Ascending aorta (tissue), 2 donors: ENCODE results near the gene GPR17. TPM values are rescaled to one million over a fixed set of nuclear protein-coding genes. Genes with fewer than 3 reads are reported as not detected.

ENCODE experiments used
- DNase-seq, 2 donors: peaks; one replicate each; pipeline ENCODE4 v3.0.0-alpha.2; 2019; ENCODE audit warnings: low spot score in 2 of 2
- H3K27ac ChIP-seq, 2 donors: fragments of 200-600 bp; sonication (generic); one replicate each; pipeline ENCODE4 v1.5.1; 2016 to 2017; ENCODE audit warnings: mild to moderate bottlenecking in 1 of 2
- H3K27me3 ChIP-seq: fragments of 200-600 bp; sonication (generic); one replicate; pipeline ENCODE4 v1.5.1; 2017
- H3K36me3 ChIP-seq, 2 donors: fragments of 200-600 bp; sonication (generic); one replicate each; pipeline ENCODE4 v1.5.1; 2016
- H3K4me1 ChIP-seq, 2 donors: fragments of 200-600 bp; sonication (generic); one replicate each; pipeline ENCODE4 v1.5.1; 2016 to 2017; ENCODE audit warnings: mild to moderate bottlenecking in 1 of 2
- H3K4me3 ChIP-seq, 2 donors: fragments of 200-600 bp; sonication (generic); one replicate each; pipeline ENCODE4 v1.5.1; 2016 to 2017; ENCODE audit warnings: mild to moderate bottlenecking in 1 of 2
- H3K9me3 ChIP-seq, 2 donors: fragments of 200-600 bp; sonication (generic); one replicate each; pipeline ENCODE4 v1.5.1; 2016
- CTCF ChIP-seq, 3 experiments: fragments of 200-600 bp in 2 of 3; fragments of 450-650 bp in 1 of 3; sonication (generic) in 2 of 3; IDR thresholded peaks; one replicate each; pipeline ENCODE4 v1.5.1; 2016 to 2019; ENCODE audit warnings: antibody characterized with exemption in 3 of 3, mild to moderate bottlenecking in 1 of 3, moderate library complexity in 1 of 3
- intact Hi-C: fragments of 100-400 bp; cut with DNase I; formaldehyde crosslinking; loops from one replicate; pipeline ENCODE4 v1.15.1; 2023
- total RNA-seq: library from RNA; depleted of rRNA; stranded (reverse); fragments of >200 nt; gene quantifications from one replicate; pipeline ENCODE4 v1.1.0, GENCODE V29; 2016

GPR17 gene
- total RNA-seq, 1 donor from 2014 or later = not detected

GRCh38 chr2:127697482-127698180, 51.7 kb downstream of the GPR17 start:
- Histone ChIP-seq H3K9me3 (no peaks in the 10 kb centered on the region), H3K4me3 (no peak overlapping the region), H3K27ac (no peak overlapping the region), H3K27me3 (no peaks in the 10 kb centered on the region), H3K36me3 (no peaks in the 10 kb centered on the region), H3K4me1 (peaks cover 0 to 7% of the 10 kb centered on the region in 2 donors)
- TF ChIP-seq CTCF (IDR thresholded peaks at IDR 0.05) = no peak
- intact Hi-C loops = loop anchor here (10.0 kb wide), 1 partner anchor 283 kb away; the partner anchor contains the start of gene PROC
- peak in 1 of 2 donors; percentile 57 for DNase-seq

- Histone ChIP-seq H3K27me3 (no peaks in the 10 kb centered on the region), H3K36me3 (no peaks in the 10 kb centered on the region), H3K4me1 (peaks cover 0 to 15% of the 10 kb centered on the region in 2 donors), H3K9me3 (no peaks in the 10 kb centered on the region), H3K4me3 (no peak overlapping the region), H3K27ac (no peak overlapping the region)
- TF ChIP-seq CTCF (IDR thresholded peaks at IDR 0.05) = no peak
- intact Hi-C loops = loop anchor here (10.0 kb wide), 1 partner anchor 284 kb away; the partner anchor contains the start of gene PROC
- DNase-seq = peak in 1 of 2 donors; percentile 63
Measured at GRCh38 chr2:127698553-127699355, 52.8 kb downstream of the GPR17 start.

GRCh38 chr2:127700527-127701192, 54.7 kb downstream of the GPR17 start:
- TF ChIP-seq CTCF (IDR thresholded peaks at IDR 0.05) = no peak
- Histone ChIP-seq H3K27ac (peak overlapping the region; percentile 90 to 93), H3K27me3 (no peaks in the 10 kb centered on the region), H3K36me3 (peaks cover 0 to under 1% of the 10 kb centered on the region in 2 donors), H3K9me3 (no peaks in the 10 kb centered on the region), H3K4me1 (peaks cover 0 to 26% of the 10 kb centered on the region in 2 donors), H3K4me3 (peak overlapping the region; percentile 81 to 86)
- intact Hi-C loops = loop anchor here (2.0 to 5.0 kb wide), 3 partner anchors 108 to 192 kb away; partner anchors contain the start of gene IWS1
- DNase-seq = peak; percentile 40 to 75

- Histone ChIP-seq H3K9me3 (no peaks in the 10 kb centered on the region), H3K36me3 (peaks cover 5 to 6% of the 10 kb centered on the region in 2 donors), H3K4me1 (peaks cover 0 to 22% of the 10 kb centered on the region in 2 donors), H3K4me3 (peak within 1 kb of the TSS; percentile 81 to 86), H3K27me3 (no peaks in the 10 kb centered on the region), H3K27ac (peak within 1 kb of the TSS; percentile 90 to 93)
- no peak for TF ChIP-seq CTCF (IDR thresholded peaks at IDR 0.05)
- DNase-seq = peak; percentile 52 to 95
- intact Hi-C loops = loop anchor here (2.0 to 5.0 kb wide), 3 partner anchors 109 to 192 kb away; partner anchors contain the start of gene IWS1
Measured at GRCh38 chr2:127701193-127701650, 55.3 kb downstream of the GPR17 start, which contains the start of gene SFT2D3. SFT2D3 (plus strand) TSS chr2:127701497; CDS start chr2:127701529, 32 bp downstream.
